ENCODE measurements around the gene AR. TPM values are rescaled to one million over a fixed set of nuclear protein-coding genes. Genes with fewer than 3 reads are reported as not detected.

The AR gene
- total RNA-seq, 2 experiments from 2014 or later: not detected

GRCh38 chrX:67684136-67684535 lies 140.3 kb downstream of the AR start:
- no peak overlapping the region for H3K27ac ChIP-seq (ENCODE audit: low read depth in 1 of 2, low read length in 2 of 2)
- H3K4me3 ChIP-seq (ENCODE audit: low read length): no peak overlapping the region
- Mint-ChIP-seq H3K27me3 (no peaks in the 10 kb centered on the region), H3K4me3 (no peak overlapping the region), H3K27ac (no peak overlapping the region), H3K36me3 (ENCODE audit: low read depth) (no peaks in the 10 kb centered on the region), H3K4me1 (ENCODE audit: low read depth) (no peaks in the 10 kb centered on the region), H3K9me3 (no peaks in the 10 kb centered on the region)
- POLR2A ChIA-PET: no interaction called here
- ATAC-seq (ENCODE audit: poor library complexity) (no peak), DNase-seq (no peak)
- TF ChIP-seq CTCF (IDR thresholded peaks at IDR 0.05): no peak
- intact Hi-C loops (cut with DNase I, micrococcal nuclease): no loop called here
- no peaks in the 10 kb centered on the region for H3K9me3 ChIP-seq (ENCODE audit: control insufficient read depth in 1 of 2, insufficient read depth in 1 of 2, low read length in 2 of 2)
- no peaks in the 10 kb centered on the region for H3K36me3 ChIP-seq (ENCODE audit: insufficient read depth, low read length)
- no peaks in the 10 kb centered on the region for H3K27me3 ChIP-seq (ENCODE audit: control insufficient read depth in 1 of 2, insufficient read depth in 2 of 2, low read length in 2 of 2)
- H3K4me1 ChIP-seq (ENCODE audit: insufficient read depth, low read length): no peaks in the 10 kb centered on the region
- CTCF ChIA-PET: no interaction called here

- Histone ChIP-seq H3K36me3 (ENCODE audit: insufficient read depth, low read length) (no peaks in the 10 kb centered on the region), H3K9me3 (ENCODE audit: control insufficient read depth in 1 of 2, insufficient read depth in 1 of 2, low read length in 2 of 2) (no peaks in the 10 kb centered on the region), H3K4me1 (ENCODE audit: insufficient read depth, low read length) (no peaks in the 10 kb centered on the region), H3K4me3 (ENCODE audit: low read length) (no peak overlapping the region), H3K27me3 (ENCODE audit: control insufficient read depth in 1 of 2, insufficient read depth in 2 of 2, low read length in 2 of 2) (no peaks in the 10 kb centered on the region), H3K27ac (ENCODE audit: low read depth in 1 of 2, low read length in 2 of 2) (no peak overlapping the region)
- H3K4me3 Mint-ChIP-seq: no peak overlapping the region
- no peaks in the 10 kb centered on the region for H3K27me3 Mint-ChIP-seq
- CTCF ChIA-PET: no interaction called here
- ATAC-seq (ENCODE audit: poor library complexity): no peak
- DNase-seq: no peak
- no peak overlapping the region for H3K27ac Mint-ChIP-seq
- no peaks in the 10 kb centered on the region for H3K9me3 Mint-ChIP-seq
- intact Hi-C loops (cut with DNase I, micrococcal nuclease): no loop called here
- no peaks in the 10 kb centered on the region for H3K4me1 Mint-ChIP-seq (ENCODE audit: low read depth)
- no peaks in the 10 kb centered on the region for H3K36me3 Mint-ChIP-seq (ENCODE audit: low read depth)
- no peak for TF ChIP-seq CTCF (IDR thresholded peaks at IDR 0.05)
- POLR2A ChIA-PET: no interaction called here
Measured at GRCh38 chrX:67692246-67692645, 148.4 kb downstream of the AR start.

GRCh38 chrX:67693928-67694327 lies 150.1 kb downstream of the AR start:
- H3K9me3 ChIP-seq (ENCODE audit: control insufficient read depth in 1 of 2, insufficient read depth in 1 of 2, low read length in 2 of 2): no peaks in the 10 kb centered on the region
- no peaks in the 10 kb centered on the region for H3K27me3 Mint-ChIP-seq
- no peak overlapping the region for H3K4me3 Mint-ChIP-seq
- ChIA-PET CTCF (no interaction called here), POLR2A (no interaction called here)
- intact Hi-C loops (cut with DNase I, micrococcal nuclease): no loop called here
- H3K27ac ChIP-seq (ENCODE audit: low read depth in 1 of 2, low read length in 2 of 2): no peak overlapping the region
- no peaks in the 10 kb centered on the region for H3K4me1 Mint-ChIP-seq (ENCODE audit: low read depth)
- H3K36me3 Mint-ChIP-seq (ENCODE audit: low read depth): no peaks in the 10 kb centered on the region
- H3K36me3 ChIP-seq (ENCODE audit: insufficient read depth, low read length): no peaks in the 10 kb centered on the region
- DNase-seq: no peak
- H3K4me1 ChIP-seq (ENCODE audit: insufficient read depth, low read length): no peaks in the 10 kb centered on the region
- TF ChIP-seq CTCF (IDR thresholded peaks at IDR 0.05): no peak
- no peak overlapping the region for H3K27ac Mint-ChIP-seq
- no peak for ATAC-seq (ENCODE audit: poor library complexity)
- H3K4me3 ChIP-seq (ENCODE audit: low read length): no peak overlapping the region
- no peaks in the 10 kb centered on the region for H3K27me3 ChIP-seq (ENCODE audit: control insufficient read depth in 1 of 2, insufficient read depth in 2 of 2, low read length in 2 of 2)
- H3K9me3 Mint-ChIP-seq: no peaks in the 10 kb centered on the region

Data from CD4-positive, alpha-beta T cell (primary cell).